ENCODE results near the gene MKRN2.

DNA sequence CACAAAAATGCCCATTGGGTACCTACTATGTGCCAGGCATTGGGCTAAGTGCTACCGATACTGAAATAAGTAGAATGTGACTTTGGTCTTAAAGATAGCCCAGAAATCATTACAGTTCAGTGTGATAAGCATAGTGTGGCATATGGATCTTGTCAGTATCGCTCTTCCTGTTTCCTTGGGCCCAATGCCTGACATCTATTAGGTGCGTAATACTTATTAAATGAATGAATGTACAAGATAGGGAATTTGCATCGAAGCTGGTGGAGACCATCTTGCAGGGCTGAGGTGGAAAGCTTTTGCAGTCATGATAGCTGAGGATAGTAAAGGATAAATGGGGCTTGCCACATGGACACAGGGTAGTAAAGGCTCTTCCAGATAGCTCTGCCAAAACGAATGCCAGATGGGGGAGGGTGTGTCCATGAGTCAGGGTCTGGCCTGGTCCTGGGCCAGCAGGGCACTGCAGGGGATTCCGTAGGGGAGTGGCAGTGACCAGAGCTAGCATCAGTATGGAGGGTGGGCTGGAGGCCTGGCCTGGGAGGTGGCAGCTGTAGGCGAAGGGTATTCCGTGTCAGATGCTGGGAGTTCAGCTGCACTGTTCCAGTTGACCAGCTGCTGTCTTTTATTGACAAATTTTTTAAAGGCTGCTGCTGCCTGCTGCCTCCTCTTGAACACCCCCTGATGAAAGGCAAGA is 49.2 kb upstream of the MKRN2 start:
- TF ChIP-seq, protein P1, sequence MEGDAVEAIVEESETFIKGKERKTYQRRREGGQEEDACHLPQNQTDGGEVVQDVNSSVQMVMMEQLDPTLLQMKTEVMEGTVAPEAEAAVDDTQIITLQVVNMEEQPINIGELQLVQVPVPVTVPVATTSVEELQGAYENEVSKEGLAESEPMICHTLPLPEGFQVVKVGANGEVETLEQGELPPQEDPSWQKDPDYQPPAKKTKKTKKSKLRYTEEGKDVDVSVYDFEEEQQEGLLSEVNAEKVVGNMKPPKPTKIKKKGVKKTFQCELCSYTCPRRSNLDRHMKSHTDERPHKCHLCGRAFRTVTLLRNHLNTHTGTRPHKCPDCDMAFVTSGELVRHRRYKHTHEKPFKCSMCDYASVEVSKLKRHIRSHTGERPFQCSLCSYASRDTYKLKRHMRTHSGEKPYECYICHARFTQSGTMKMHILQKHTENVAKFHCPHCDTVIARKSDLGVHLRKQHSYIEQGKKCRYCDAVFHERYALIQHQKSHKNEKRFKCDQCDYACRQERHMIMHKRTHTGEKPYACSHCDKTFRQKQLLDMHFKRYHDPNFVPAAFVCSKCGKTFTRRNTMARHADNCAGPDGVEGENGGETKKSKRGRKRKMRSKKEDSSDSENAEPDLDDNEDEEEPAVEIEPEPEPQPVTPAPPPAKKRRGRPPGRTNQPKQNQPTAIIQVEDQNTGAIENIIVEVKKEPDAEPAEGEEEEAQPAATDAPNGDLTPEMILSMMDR (IDR thresholded peaks at IDR 0.05; ENCODE audit: borderline replicate concordance, extremely low read depth, low read length, poor library complexity, severe bottlenecking): no peak
- no peak for TF ChIP-seq EZH2 (IDR thresholded peaks at IDR 0.05; ENCODE audit: borderline replicate concordance, low read depth, low read length, severe bottlenecking)
